ENCODE data around the gene CHML.

- TF ChIP-seq EZH2 (IDR thresholded peaks at IDR 0.05) = no peak
- TF ChIP-seq POLR2AphosphoS5 (IDR thresholded peaks at IDR 0.05; ENCODE audit: borderline replicate concordance, low read depth, low read length) = no peak
Measured at GRCh38 chr1:241642593-241642944, 2.4 kb upstream of the CHML start.

All from SK-N-MC (cell line).